ENCODE data around the gene SPOCK2. TPM values are rescaled to one million over a fixed set of nuclear protein-coding genes. Genes with fewer than 3 reads are reported as not detected.
A peak's percentile ranks its signal among the peaks of the same experiment; 100 is the strongest.

The SPOCK2 gene
- total RNA-seq, 1 donor from 2014 or later = 108 TPM

DNA sequence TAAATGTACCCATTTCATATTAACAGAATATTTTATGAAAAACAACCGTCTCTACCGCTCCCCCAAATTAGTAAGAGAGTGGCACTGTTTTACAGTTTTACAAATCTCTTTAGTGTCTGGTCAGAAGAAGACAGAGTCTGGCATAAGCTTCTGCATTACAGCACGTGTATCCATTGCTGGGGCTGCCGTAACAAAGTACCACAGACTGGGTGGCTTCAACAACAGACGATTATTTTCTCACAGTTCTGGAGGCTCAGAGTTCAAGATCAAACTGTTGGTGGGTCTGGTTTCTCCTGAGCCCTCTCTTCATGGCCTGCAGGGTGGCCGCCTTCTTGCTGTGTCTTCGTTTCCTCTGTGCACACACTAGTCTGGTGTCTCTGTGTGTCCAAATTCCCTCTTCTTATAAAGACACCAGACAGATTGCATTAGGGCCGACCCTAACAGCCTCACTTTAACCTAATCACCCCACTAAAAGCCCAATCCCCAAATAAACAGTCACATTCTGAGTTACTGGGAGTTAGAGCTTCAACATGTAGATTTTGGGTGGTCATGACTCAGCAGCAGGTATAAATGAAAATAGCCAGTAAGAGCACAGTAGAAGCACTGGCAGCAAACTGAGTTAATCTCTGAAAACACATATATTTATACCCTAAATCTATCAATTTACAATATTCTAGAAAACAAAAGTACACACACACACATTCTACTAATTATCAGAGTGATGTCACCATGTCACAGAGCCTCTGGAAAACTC lies 4.0 kb upstream of the SPOCK2 start:
- DNase-seq (no peak), ATAC-seq (no peak)
- no peak overlapping the region for H3K4me3 ChIP-seq
- H3K36me3 ChIP-seq = peaks cover 16% of the 10 kb centered on the region
- TF ChIP-seq CTCF (IDR thresholded peaks at IDR 0.05) = no peak
- H3K27me3 ChIP-seq (ENCODE audit: low read depth) = peaks cover 17% of the 10 kb centered on the region
- H3K9me3 ChIP-seq = no peaks in the 10 kb centered on the region
- intact Hi-C loops (cut with DNase I) = no loop called here
- H3K27ac ChIP-seq = no peak overlapping the region
- H3K4me1 ChIP-seq = peaks cover 35% of the 10 kb centered on the region

DNA sequence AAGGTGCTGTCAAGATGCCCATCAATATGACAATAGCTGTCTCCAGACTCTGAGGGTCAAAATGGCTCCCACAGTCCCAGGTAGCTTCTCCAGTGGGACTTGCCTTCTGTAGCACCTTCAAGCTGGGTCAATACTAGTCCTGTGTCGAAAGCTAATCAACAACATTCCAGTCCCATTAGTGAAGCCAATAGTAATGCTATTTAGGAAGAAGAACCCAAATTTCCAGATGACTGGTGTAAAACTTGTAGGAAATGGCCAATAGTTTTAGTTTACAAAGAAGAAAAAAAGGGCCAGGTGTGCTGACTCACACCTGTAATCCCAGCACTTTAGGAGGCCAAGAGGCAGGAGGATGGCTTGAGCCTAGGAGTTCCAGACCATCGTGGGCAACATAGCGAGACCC lies 2.0 kb upstream of the SPOCK2 start:
- peaks cover 4% of the 10 kb centered on the region for H3K36me3 ChIP-seq
- H3K27ac ChIP-seq = peak overlapping the region; percentile 84
- no peak for ATAC-seq
- TF ChIP-seq CTCF (IDR thresholded peaks at IDR 0.05) = no peak
- H3K4me3 ChIP-seq = no peak overlapping the region
- no peak for DNase-seq
- peaks cover 41% of the 10 kb centered on the region for H3K4me1 ChIP-seq
- peaks cover 26% of the 10 kb centered on the region for H3K27me3 ChIP-seq (ENCODE audit: low read depth)
- intact Hi-C loops (cut with DNase I) = no loop called here
- no peaks in the 10 kb centered on the region for H3K9me3 ChIP-seq

GRCh38 chr10:72089618-72090017 lies 1.3 kb upstream of the SPOCK2 start:
- no peak overlapping the region for H3K4me3 ChIP-seq
- ATAC-seq (peak in 1 of 2 donors; percentile 39), DNase-seq (no peak)
- H3K27ac ChIP-seq = peak overlapping the region; percentile 84
- H3K9me3 ChIP-seq = no peaks in the 10 kb centered on the region
- TF ChIP-seq CTCF (IDR thresholded peaks at IDR 0.05) = no peak
- H3K36me3 ChIP-seq = peaks cover 4% of the 10 kb centered on the region
- H3K4me1 ChIP-seq = peaks cover 41% of the 10 kb centered on the region
- intact Hi-C loops (cut with DNase I) = no loop called here
- H3K27me3 ChIP-seq (ENCODE audit: low read depth) = peaks cover 26% of the 10 kb centered on the region

- Histone ChIP-seq H3K9me3 (no peaks in the 10 kb centered on the region), H3K27me3 (ENCODE audit: low read depth) (peaks cover 26% of the 10 kb centered on the region), H3K4me1 (peaks cover 41% of the 10 kb centered on the region), H3K4me3 (peak overlapping the region; percentile 65), H3K36me3 (peaks cover 4% of the 10 kb centered on the region), H3K27ac (peak overlapping the region; percentile 84)
- DNase-seq (peak; percentile 64), ATAC-seq (peak; percentile 34 to 60)
- TF ChIP-seq CTCF (IDR thresholded peaks at IDR 0.05) = no peak
- intact Hi-C loops (cut with DNase I) = no loop called here
Observed at GRCh38 chr10:72088889-72089575, 681 bp upstream of the SPOCK2 start.

GRCh38 chr10:72087392-72087968 lies 871 bp downstream of the SPOCK2 start:
- Histone ChIP-seq H3K27me3 (ENCODE audit: low read depth) (peaks cover 26% of the 10 kb centered on the region), H3K27ac (peak overlapping the region; percentile 84), H3K36me3 (no peaks in the 10 kb centered on the region), H3K4me1 (peaks cover 48% of the 10 kb centered on the region), H3K9me3 (no peaks in the 10 kb centered on the region), H3K4me3 (peak overlapping the region; percentile 65)
- intact Hi-C loops (cut with DNase I) = no loop called here
- no peak for DNase-seq
- ATAC-seq = peak; percentile 69 to 70
- TF ChIP-seq CTCF (IDR thresholded peaks at IDR 0.05) = no peak

All from lower lobe of right lung (tissue), 2 donors.